ENCODE results near the gene WRAP73.

The WRAP73 gene

DNA sequence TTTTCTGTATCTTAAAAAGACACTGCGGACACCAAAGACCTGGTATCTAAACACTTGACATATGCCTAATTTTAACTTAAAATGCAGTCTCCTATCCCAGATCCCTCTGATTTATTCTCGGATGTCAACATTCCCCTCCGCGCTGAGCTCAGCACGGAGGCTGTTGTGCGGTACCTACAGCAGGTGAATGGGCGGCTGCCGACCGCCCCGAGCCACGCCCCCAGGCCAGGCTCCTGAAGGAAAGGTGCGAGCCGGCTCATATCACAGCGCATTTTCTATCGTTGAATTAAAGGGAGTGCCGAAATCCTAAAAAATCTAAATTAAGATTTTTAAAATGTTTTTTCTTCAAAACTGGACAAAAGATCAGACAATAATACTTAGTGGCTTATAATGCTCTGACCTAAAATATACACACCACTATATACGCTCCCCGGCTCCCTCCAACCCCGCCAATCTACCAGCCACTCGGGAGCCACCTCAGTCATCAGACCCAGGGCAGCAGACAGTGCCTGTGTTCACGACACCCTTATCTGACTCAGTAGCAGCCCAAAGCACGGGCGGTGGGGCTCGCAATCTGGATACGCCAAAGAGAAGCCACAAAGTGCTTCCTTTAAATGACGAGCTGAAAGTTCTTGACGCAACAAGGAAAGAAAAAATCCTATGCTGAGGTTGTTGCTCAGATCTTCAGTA, 4.1 kb downstream of the WRAP73 start:
- no peak for DNase-seq

DNA sequence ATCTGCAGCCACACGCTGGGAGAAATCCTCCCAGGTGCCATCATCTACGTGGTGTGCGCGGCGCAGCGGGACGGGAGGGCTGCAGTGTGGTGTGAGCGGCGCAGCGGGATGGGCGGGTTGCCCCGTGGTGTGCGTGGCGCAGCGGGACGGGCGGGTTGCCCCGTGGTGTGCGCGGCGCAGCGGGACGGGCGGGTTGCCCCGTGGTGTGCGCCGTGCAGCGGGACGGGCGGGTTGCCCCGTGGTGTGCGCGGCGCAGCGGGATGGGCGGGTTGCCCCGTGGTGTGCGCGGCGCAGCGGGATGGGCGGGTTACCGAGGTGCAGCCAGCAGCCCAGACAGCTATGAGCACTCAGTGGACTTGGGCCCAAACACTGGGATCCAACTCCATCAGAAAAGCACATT, 4.7 kb downstream of the WRAP73 start:
- DNase-seq, result no peak

DNA sequence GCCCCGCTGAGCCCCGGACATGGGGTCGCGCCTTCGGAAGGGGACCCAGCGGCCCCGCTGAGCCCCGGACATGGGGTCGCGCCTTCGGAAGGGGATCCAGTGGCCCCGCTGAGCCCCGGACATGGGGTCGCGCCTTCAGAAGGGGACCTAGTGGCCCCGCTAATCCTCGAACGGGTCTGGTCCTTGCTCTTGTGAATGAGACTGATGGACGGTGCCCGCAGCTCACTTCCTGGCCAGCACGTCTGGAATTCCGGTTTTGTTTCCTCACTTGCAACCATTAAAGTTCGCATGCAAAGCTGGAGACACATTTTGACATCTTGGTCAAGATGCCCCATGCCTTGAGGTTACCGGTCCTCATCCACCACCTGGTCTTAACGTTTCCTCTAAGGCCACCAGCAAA, 5.6 kb downstream of the WRAP73 start:
- DNase-seq, result no peak

DNA sequence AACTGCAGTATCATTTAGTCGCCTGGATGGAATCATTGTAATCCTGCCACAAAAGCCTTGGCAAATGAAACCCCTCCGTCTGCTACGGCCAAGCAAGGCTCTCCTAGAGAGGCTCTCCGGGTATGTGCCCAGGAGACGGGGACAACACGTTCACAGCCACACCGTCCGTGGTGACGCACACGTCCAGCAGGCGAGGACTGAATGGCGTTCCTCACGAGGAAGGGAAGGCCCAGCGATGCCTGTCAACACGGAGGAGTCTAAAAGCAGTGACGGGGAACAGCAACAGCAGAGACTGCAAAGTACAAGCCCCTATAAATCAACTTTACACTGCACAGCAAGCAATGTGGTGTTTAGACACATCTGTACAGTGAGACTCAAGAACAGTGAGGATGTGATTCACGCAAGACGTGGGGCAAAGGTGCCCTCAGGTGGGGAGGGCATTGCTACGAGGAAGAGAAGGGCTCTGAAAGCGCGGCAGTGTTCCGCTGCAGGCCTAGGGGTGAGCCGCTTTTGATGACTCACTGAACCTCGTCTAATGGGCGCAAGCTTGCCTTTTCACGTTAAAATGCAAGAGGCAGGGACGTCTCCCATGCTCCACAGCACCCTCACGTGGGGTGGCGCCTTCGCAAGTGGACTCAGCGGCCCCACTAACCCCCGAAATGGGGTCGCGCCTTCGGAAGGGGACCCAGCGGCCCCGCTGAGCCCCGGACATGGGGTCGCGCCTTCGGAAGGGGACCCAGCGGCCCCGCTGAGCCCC, 6.8 kb downstream of the WRAP73 start:
- DNase-seq, result no peak

DNA sequence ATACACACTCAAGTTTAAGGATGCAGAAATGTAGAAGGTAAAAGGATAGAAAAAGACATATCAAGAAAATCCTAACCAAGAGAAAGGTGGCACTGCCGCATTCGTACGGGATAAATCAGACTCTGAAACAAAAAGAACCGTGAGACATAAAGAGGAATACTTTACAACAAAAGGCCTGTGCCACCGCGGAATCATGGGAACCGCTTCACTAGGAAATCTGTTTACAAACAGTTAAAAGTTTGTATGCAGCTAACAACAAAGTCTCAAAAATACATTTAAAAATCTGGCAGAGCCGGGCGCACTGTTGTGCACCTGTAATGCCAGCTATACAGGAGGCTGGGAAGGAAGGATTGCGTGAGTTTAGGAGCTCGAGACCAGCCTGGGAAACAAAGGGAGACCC, 8.1 kb downstream of the WRAP73 start:
- no peak for DNase-seq

DNA sequence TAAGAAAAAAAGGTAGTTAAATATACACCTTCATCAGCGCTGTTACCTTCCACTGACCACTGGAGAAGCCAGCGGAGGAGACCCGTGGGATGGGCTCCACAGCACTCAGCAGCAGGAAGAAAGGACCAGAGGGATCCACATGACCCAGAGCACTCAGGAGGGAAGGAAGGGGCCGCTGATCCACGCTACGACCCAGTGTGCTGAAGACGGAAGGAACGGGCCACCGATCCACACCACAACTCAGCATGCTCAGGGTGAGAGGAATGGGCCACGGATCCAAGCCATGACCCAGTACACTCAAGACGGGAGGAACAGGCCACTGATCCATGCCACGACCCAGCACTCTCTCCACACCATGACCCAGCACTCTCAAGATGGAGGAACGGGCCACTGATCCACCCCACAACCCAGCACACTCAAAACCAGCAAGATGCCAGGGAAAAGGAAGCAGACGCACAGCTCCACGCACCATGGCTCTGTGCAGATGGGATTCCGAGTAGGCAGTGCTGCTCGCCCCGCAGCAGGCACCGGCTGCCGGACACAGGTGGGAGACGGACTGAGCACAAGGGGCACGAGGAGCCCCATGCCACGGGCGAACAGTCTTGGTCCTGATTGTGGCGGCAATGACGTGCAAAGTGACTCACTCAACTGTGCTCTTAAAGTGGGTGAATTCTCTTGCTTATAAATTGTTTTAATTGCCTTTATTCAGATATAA, 8.7 kb downstream of the WRAP73 start:
- no peak for DNase-seq

DNA sequence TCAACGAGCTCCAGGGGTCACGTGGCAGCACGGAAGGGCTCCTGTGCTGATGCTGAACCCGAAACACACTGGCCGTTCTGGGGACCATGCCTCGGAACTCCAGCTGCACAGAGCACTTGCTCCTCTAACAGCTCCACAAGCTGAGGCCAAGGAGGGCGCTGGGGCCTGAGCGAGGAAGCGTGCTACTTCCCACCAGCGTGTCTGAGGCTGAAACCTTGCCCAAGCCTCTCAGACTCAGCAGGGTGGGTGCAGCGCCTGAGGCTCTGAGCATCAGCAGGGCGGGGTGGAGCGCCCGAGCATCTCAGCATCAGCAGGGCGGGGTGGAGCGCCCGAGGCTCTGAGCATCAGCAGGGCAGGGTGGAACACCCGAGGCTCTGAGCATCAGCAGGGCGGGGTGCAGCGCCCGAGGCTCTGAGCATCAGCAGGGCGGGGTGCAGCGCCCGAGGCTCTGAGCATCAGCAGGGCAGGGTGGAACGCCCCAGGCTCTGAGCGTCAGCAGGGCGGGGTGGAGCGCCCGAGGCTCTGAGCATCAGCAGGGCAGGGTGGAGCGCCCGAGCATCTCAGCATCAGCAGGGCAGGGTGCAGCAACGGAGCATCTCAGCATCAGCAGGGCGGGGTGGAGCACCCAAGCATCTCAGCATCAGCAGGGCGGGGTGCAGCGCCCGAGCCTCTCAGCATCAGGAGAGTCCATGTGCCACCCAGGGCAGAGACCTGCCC, 9.6 kb downstream of the WRAP73 start:
- DNase-seq, result no peak

DNA sequence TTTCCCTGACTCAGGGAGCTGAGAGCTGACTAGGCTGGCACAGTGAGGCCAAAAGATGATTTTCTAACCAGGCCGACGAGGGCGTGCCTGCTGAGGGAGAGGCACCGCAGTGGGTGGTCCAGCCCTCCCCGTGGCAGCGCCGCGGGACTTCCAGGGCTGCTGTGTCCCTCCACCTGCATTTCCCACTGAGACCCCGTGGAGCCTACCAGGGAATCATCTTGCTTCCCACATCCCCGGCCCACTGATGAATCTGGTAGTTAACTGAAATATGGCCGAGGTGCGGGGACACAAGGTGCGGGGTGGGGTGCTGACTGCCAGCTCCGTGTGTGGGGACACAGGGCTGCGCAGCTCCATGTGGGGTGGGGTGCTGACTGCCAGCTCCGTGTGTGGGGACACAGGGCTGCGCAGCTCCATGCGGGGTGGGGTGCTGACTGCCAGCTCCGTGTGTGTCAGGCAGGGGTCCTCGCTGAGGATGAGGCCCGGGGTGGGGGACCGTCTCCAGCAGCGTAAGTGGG, 10.4 kb downstream of the WRAP73 start:
- DNase-seq, result no peak

DNA sequence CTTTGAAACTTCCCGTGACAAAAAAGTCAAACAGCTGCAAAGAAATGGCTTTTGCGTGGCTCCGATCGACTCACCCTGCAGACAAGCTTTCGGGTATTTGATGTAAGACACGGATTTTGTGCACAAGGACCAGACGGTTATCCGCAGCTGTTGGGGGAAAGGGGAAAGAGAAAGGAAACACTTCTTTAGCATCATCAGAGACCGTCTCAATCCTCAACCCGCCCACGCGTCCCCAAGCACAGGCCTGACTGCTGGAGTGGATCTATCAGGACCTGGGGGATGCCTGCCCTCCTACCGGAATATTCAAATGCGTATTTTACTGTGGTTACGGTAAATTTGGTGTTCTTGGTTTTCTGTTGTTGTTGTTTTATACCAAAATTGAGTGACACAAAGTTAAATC, 11.2 kb downstream of the WRAP73 start:
- no peak for DNase-seq

DNA sequence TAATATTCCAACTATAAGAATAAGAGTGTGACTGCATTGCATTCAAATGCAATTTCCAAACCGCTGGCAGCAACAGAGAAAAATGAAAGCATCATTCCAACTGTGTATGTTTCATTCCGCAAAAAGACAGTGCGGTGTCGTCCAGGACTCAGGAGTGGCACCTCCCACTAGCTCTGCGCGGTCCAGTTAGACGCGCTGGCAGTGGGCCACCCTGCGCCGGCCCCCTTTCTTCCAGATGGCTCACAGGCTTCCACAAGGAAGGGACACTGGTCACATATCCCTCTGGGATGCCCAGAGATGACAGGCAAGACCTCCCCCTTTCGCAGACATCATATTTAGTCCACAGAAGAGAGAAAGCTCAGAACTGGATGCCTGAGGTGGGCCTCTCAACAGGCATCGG, 11.9 kb downstream of the WRAP73 start:
- DNase-seq, result no peak

DNA sequence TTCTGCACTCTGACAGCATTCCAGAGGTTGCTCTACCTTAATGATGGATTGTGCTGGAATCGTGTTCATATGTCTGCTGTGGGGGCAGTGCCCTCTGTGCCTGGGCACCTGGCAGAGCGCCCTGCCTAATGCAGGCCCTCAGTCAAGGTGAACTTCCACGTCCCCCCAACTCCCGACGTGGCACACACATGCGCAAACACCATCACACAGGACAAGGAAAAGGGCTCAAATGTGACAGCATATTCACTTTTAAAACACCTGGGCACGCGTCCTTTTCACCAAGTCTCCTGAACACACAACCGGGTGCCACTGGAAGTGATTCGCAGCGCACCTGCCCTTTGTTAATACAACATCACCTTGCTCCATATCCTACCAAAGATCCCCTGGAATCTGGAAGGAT, 13.4 kb downstream of the WRAP73 start:
- no peak for DNase-seq

DNA sequence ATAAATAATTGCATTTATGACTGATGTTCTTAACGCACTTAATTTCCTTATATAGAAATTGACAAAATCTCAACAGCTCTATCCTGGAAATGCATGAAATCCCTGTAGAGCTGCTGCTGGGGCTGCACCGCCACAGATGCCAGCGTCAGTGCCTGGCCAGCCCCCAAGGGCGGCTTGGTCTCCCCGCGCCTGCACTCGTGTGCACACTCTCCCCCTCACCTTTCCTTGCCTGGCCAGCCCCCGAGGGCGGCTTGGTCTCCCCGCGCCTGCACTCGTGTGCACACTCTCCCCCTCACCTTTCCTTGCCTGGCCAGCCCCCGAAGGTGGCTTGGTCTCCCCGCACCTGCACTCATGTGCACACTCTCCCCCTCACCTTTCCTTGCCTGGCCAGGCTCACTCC, 13.8 kb downstream of the WRAP73 start:
- DNase-seq, result no peak

DNA sequence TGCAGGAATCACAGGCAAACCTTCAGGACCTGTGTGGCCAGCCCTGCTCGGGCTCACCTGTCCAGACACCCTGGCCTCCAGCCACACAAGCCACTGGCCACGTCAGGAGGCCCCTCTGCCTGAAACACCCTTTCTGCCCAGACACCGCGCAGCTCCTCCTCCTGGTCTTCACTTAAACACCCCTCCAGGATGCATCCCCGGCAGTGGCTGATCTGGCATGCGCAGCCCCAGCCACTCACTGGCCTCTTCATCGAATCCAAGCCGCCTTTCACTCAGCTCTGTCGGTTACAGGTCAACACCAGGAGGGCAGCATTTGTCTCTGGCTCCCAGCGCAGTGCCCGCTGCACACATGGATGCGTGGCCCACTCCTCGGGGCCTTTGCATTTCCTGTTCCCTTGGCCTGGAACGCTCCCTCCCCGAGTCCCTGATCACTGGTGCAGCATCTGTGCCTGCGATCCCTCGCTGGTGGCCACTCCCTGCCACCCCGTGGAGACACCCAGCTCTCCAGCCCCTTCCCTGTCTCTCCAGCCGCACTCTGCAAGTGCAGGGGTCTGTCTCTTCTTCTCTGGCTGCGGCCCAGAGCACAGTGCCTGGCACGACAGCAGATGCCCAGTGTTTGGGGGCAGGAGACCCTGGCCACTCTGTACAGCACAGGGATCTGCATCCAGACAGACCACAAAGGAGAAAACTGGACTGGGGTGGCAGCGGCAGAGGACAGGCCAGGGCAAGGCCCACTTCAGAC, 15.7 kb downstream of the WRAP73 start:
- no peak for DNase-seq

DNA sequence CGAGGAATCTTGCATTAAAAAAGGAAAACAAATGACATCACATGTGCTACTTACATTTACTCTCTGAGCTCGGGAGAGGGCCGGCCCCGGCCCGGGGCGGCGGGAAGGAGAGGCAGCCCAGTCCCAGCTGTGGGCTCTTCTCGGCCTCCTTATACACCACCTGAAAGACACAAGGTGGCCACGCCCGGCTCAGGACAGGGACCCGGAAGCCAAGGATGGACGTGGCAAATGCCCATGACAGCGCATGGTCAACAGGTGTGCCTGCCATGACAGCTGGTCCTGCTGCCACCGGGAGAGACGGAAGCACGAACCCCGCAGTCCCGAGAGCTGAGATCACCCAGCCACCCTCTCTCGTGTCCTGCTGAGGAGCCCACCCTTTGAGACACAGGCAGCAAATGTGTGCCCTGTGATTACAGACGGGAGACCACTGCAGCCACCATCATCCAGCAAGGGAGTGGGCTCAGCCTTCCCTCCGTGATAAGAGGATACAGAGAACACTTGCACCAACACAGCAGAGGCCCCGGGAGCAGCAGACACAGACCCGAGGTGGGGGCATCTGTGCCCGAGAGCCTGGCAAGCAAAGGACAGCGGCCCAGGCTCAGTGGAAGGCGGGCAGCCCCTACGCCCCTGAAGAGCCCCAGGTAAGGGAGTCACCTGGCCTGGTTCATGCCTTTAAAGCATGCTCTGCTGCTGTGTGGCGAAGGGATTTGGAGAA, 16.4 kb downstream of the WRAP73 start:
- no peak for DNase-seq

DNA sequence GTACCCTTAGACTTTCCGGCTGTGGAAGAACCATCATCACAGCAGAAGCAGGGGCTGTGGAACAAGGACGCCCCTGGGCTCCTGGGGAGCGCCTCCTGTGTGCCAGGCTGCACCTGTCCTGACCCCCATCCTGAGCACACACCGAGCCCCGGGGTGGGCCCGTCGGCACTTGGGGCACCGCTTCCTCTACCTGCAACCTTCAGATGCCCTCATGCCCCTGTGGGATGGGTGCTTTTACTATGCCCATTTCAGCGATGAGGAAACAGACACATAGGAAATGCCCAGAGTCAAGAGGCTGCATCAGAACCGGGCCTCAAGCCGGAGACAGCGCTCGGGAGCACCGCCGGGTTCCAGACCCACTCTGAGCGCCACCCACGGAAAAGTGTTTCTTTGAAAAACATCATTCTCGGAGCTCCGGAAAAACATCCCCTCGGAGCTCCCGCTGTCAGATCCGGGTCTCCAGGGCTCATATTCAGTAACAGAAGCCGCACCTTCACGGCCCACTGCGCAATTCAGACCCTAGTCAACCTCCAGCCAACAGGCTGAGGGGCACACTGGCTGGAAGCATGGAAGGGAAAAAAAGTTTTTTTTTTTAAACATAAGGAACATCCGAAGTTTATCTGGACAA, 17.1 kb downstream of the WRAP73 start:
- no peak for DNase-seq

DNA sequence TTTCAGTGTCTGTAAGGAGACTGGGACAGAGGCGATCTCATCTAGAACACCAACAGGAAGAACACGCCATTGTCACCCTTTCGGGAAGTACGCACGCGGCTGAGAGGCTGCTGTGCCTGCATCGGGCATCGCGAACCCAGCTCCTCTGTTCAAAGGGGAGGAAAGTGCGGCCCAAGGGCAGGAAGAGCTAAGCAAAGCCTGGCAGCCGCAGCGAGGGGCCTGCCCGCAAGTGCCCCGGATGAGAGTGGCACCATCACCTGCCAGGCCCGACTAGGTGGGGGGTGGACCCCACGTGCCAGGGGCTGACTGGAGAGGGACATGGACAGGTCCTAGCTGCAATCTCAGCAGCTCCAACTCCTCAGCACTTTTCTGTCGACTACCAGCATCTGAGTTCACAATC, 17.6 kb downstream of the WRAP73 start:
- DNase-seq, result no peak

DNA sequence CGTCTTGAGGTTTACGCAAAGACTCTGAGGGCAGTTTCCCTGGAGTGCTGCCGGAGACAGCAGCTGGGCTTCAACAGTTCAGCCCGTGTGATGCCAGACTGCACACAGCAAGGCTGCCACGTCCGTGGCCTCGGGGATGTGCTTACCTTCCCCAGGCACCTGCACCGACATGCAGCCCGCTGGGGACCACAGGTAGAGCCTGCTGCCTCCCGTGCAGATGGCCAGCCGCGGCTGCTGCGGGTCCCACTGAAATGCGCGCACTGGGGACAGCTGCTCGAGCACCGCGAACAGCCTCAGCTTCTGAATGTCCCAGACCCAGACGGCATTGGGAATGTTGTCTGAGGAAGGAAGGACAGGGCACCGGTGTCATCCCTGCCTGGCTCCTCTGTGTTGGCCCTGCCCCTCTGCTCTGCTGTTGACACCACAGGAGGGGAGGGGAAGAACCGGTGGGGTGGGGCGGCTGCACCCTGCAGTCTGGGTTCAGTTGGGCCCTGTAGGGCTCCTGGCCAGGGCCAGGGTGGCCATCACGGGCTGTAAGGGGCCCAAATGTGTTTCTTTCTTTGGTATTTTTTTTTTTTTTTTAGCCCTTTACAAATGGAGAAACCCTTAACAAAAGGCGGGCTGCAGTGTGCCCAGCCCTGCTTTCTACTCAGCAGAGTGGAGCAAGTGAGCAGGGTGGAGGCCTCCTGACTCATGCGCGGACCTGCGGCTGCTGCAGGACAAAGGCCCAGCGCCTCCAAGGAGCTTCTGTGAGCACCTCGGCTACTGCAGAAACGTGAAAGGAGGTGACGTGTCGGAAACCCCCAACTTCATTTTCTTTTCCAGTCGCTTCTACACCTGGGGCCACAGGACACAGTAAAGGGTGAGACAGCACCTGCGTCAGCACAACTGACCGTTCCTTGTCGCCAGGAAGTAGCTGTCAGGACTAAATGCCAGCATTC, 18.3 kb downstream of the WRAP73 start:
- no peak for DNase-seq

DNA sequence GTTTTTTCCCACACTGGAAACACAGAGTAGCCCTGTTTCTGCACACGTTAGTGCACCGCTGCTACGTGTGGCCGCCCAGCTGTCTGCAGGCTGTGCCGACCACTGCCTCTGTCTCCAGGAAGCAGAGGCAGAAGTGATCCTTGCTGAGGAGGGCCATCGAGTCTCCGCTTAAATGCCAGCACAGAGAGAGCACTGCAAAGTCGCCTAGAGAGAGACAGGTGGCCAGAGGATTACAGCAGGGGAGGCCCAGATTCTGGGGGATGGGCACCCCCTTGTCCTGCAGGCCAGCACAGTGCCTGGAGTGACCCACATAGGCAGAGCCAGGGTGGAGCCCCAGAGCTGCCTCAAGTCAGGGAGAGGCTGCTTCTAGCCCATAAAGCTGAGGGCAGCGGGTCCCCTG, 19.0 kb downstream of the WRAP73 start:
- no peak for DNase-seq

DNA sequence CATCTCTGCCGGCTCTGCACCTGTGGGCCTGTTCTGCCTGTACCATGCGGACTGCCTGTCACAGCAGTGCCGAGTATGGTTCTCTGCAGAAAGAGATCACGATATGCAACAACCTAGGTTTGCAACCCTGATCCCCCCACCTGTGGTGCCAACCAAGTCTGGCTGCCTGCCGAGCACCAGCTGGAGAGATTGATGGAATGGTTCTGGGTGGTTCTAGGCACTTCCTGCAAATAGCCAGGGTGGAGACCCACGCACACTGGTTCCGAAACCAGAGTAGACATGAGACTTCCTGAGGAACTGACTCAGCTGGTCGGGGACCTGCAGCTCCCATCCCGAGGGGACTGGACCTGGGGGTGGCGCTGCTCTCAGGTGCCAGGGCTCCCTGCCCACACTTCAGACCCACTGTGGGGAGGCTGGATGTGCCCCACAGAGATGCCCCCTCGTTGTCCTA, 19.7 kb downstream of the WRAP73 start:
- no peak for DNase-seq

DNA sequence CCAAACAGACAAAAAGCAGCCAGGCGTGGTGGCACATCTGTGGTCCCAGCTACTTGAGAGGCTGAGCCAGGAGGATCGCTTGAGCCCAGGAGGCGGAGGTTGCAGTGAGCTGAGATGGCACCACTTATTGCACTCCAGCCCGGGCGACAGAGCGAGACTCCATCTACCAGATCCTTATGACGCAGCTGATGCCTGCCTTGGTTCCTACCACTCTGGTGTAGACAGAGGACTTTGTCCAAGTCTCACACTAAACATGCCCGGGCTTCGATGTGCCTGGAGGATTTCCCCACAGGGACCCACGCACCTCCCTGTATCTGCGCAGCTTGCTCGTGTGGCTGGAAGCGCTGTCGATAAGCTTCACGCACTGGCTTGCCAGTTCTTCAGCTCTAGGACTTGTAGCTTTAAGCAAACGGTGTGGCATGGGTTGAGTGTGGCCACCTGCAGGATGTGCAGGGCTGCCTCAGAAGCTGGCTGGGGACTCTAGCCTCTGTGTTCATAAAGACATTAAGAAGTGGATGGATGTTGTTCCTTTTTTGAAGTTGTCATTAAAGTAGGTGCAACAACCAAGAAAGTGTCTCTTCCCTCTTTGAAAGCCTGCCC, 20.2 kb downstream of the WRAP73 start:
- no peak for DNase-seq
